Liver (tissue), 9 donors: ENCODE data around the gene TRIP13. TPM values are rescaled to one million over a fixed set of nuclear protein-coding genes. Genes with fewer than 3 reads are reported as not detected.

Experiments used
- DNase-seq: peaks from one replicate; pipeline ENCODE4 v3.0.0-alpha.2; 2017; ENCODE audit warnings: low spot score
- H3K27ac ChIP-seq, 2 donors: one replicate each; pipeline ENCODE4 v1.7.0; 2013; ENCODE audit warnings: inconsistent platforms in 2 of 2, low read length in 2 of 2, control low read depth in 1 of 2, low read depth in 1 of 2, mild to moderate bottlenecking in 1 of 2
- H3K27me3 ChIP-seq, 4 donors: one replicate each; pipeline versions ENCODE4 v1.6.1 to v1.7.0; 2013; ENCODE audit warnings: low read length in 3 of 4, inconsistent platforms in 1 of 4, mild to moderate bottlenecking in 1 of 4, moderate library complexity in 1 of 4; ENCODE audit not compliant: control insufficient read depth in 4 of 4, insufficient read depth in 4 of 4
- H3K36me3 ChIP-seq, 4 donors: one replicate each; pipeline versions ENCODE4 v1.6.1 to v1.7.0; 2013; ENCODE audit warnings: low read length in 3 of 4, mild to moderate bottlenecking in 3 of 4, low read depth in 1 of 4, moderate library complexity in 1 of 4; ENCODE audit not compliant: control insufficient read depth in 4 of 4, insufficient read depth in 3 of 4
- H3K4me1 ChIP-seq, 4 donors: one replicate each; pipeline versions ENCODE4 v1.6.1 to v1.7.0; 2013; ENCODE audit warnings: low read length in 3 of 4, mild to moderate bottlenecking in 3 of 4, moderate library complexity in 1 of 4; ENCODE audit not compliant: control insufficient read depth in 4 of 4, insufficient read depth in 4 of 4
- H3K4me3 ChIP-seq, 3 donors: one replicate each; pipeline versions ENCODE4 v1.6.1 to v1.7.0; 2013; ENCODE audit warnings: low read length in 3 of 3, control low read depth in 1 of 3, low read depth in 1 of 3, mild to moderate bottlenecking in 1 of 3
- H3K9ac ChIP-seq, 2 donors: one replicate each; pipeline ENCODE4 v1.7.0; 2013; ENCODE audit warnings: low read length in 2 of 2, mild to moderate bottlenecking in 2 of 2, moderate library complexity in 2 of 2, control low read depth in 1 of 2, low read depth in 1 of 2
- H3K9me3 ChIP-seq, 4 donors: one replicate each; pipeline versions ENCODE4 v1.6.1 to v1.7.0; 2013; ENCODE audit warnings: low read length in 3 of 4; ENCODE audit not compliant: control insufficient read depth in 4 of 4
- EGR1 ChIP-seq, 2 donors: IDR thresholded peaks; 2 replicates each; pipeline ENCODE4 v1.6.1; 2016 to 2018; ENCODE audit warnings: antibody characterized with exemption in 2 of 2, low read depth in 2 of 2
- FOXA1 ChIP-seq: IDR thresholded peaks from 2 replicates; pipeline ENCODE4 v1.6.1; 2016; ENCODE audit warnings: antibody characterized with exemption
- FOXA2 ChIP-seq: IDR thresholded peaks from 2 replicates; pipeline ENCODE4 v1.6.1; 2016; ENCODE audit warnings: antibody characterized with exemption
- HNF4A ChIP-seq, 2 donors: conservative IDR thresholded peaks; 2 replicates each; pipeline ENCODE4 v1.6.1; 2016; ENCODE audit warnings: antibody characterized with exemption in 2 of 2, mild to moderate bottlenecking in 2 of 2
- HNF4G ChIP-seq: IDR thresholded peaks from 2 replicates; pipeline ENCODE4 v1.6.1; 2016; ENCODE audit warnings: antibody characterized with exemption
- JUND ChIP-seq, 2 donors: IDR thresholded peaks; 2 replicates each; pipeline ENCODE4 v1.6.1; 2016; ENCODE audit warnings: antibody characterized with exemption in 2 of 2
- RAD21 ChIP-seq, 2 donors: IDR thresholded peaks; 2 replicates each; pipeline ENCODE4 v1.6.1; 2016; ENCODE audit warnings: antibody characterized with exemption in 2 of 2, mild to moderate bottlenecking in 2 of 2
- RXRA ChIP-seq, 2 donors: IDR thresholded peaks; 2 replicates each; pipeline ENCODE4 v1.6.1; 2017 to 2018; ENCODE audit warnings: antibody characterized with exemption in 2 of 2, mild to moderate bottlenecking in 1 of 2
- SP1 ChIP-seq: IDR thresholded peaks from 2 replicates; pipeline ENCODE4 v1.6.1; 2018; ENCODE audit warnings: antibody characterized with exemption, mild to moderate bottlenecking
- TAF1 ChIP-seq: conservative IDR thresholded peaks from 2 replicates; pipeline ENCODE4 v1.6.1; 2016; ENCODE audit warnings: antibody characterized with exemption, mild to moderate bottlenecking
- WGBS: extraction: QIAGEN DNeasy Blood & Tissue Kit; methylation state at CpG from one replicate; pipeline ENCODE4 v1.1.7; 2013; 5-methylcytosine and 5-hydroxymethylcytosine counted together
- polyA plus RNA-seq, 2 donors: library from polyadenylated mRNA; stranded (reverse) in 1 of 2; unstranded in 1 of 2; fragments of 200-250 nt in 1 of 2; fragments of >200 nt in 1 of 2; fragmentation: Nextera tagmentation in 1 of 2; extraction: Ambion mirVana in 1 of 2; gene quantifications; one replicate each; pipeline versions ENCODE4 v1.2.1 to v1.2.3, GENCODE V29; 2013 to 2015
- total RNA-seq, 2 donors: library from RNA; depleted of rRNA; stranded (reverse); fragments of >200 nt; gene quantifications; one replicate each; pipeline ENCODE4 v1.2.3, GENCODE V29; 2014
- TF ChIP-seq, protein P1 (sequence below): fragments of 150-350 bp; IDR thresholded peaks from 2 replicates; pipeline ENCODE4 v1.5.1; 2017; ENCODE audit warnings: improper control_type of control experiment, low read depth, low read length; ENCODE audit not compliant: missing input control
- TF ChIP-seq, protein P2 (sequence below): IDR thresholded peaks from 2 replicates; pipeline ENCODE4 v1.6.1; 2016; ENCODE audit warnings: antibody characterized with exemption
- TF ChIP-seq, protein P3 (sequence below): IDR thresholded peaks from 2 replicates; pipeline ENCODE4 v1.6.1; 2016; ENCODE audit warnings: antibody characterized with exemption
- TF ChIP-seq, protein P4 (sequence below): IDR thresholded peaks from 2 replicates; pipeline ENCODE4 v1.6.1; 2016; ENCODE audit warnings: antibody characterized with exemption, mild to moderate bottlenecking
- donor health status: healthy.
- donor health status: healthy.
- donor health status: healthy.
- donor health status: healthy.
- donor health status: healthy.

The TRIP13 gene
- total and polyA plus RNA-seq, 4 donors: 0.42 to 12.4 (median 0.84) TPM

DNA sequence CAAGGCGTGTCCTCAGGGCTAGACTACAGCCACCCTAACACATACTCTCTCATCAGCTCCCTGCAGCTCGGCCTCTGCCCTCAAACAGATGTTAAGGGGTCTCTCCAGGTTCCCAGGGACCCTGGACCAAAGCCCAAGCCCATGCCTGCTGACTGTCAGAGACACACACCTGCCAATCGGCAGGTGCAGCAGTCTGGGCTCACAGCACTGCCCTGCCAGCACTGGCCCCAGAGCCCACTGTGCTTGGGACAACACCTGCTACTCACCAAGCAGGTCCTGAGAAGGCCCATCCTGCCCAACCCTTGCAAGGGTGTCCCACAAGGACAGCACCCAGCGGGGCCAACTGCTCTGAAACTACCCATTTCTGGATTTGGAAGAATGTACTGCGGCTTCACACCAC lies 21.7 kb upstream of the TRIP13 start:
- Histone ChIP-seq H3K27me3 (no peaks in the 10 kb centered on the region), H3K4me3 (no peak overlapping the region), H3K36me3 (peaks cover 15 to 76% (median 48%) of the 10 kb centered on the region in 4 donors), H3K4me1 (no peaks in the 10 kb centered on the region), H3K9ac (no peak overlapping the region), H3K9me3 (no peaks in the 10 kb centered on the region), H3K27ac (no peak overlapping the region)
- TF ChIP-seq JUND (IDR thresholded peaks at IDR 0.05) (no peak), RAD21 (IDR thresholded peaks at IDR 0.05) (no peak), FOXA1 (no peak), EGR1 (IDR thresholded peaks at IDR 0.05; ENCODE audit: low read depth in 2 of 2) (no peak)
- TF ChIP-seq, protein P1, sequence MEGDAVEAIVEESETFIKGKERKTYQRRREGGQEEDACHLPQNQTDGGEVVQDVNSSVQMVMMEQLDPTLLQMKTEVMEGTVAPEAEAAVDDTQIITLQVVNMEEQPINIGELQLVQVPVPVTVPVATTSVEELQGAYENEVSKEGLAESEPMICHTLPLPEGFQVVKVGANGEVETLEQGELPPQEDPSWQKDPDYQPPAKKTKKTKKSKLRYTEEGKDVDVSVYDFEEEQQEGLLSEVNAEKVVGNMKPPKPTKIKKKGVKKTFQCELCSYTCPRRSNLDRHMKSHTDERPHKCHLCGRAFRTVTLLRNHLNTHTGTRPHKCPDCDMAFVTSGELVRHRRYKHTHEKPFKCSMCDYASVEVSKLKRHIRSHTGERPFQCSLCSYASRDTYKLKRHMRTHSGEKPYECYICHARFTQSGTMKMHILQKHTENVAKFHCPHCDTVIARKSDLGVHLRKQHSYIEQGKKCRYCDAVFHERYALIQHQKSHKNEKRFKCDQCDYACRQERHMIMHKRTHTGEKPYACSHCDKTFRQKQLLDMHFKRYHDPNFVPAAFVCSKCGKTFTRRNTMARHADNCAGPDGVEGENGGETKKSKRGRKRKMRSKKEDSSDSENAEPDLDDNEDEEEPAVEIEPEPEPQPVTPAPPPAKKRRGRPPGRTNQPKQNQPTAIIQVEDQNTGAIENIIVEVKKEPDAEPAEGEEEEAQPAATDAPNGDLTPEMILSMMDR: no peak
- WGBS: 98% methylated on average over 5 of the region's 5 CpGs
- DNase-seq: no peak

DNA sequence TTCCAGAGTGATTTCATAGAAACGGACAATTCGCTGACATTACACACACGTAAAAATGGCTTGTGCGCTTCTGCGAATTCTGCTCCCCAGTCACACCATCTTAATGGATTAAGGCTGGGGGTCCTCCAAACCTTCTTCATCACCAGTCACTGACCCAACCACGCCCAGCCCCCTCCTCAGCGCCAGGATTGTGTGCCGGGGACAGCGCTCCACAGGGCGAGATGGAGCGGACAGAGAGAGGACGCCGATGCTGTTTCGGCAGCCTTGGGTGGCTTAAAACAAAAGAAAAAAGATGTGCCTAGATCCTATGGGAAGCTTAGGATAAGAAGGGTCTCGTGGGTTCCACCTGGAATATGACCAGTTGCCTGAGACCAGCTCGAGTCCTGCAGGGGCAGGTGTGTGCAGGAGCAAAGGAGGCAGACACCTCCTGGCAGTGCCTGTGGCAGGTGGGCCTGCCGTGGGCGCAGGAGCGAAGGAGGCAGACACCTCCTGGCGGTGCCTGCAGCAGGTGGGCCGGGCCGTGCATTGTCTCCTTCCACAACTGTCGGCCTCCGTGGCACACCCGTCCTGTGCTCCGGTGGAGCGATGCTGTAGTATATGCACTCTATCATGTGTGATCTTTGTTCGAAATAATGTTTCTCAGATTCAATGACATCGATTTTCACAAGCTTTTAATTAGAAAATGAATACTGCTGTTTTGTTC lies 20.9 kb upstream of the TRIP13 start:
- TF ChIP-seq, protein P2, sequence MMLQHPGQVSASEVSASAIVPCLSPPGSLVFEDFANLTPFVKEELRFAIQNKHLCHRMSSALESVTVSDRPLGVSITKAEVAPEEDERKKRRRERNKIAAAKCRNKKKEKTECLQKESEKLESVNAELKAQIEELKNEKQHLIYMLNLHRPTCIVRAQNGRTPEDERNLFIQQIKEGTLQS: no peak
- TF ChIP-seq SP1 (no peak), RXRA (IDR thresholded peaks at IDR 0.05) (no peak), HNF4G (no peak), FOXA1 (no peak), FOXA2 (no peak), HNF4A (conservative IDR thresholded peaks at IDR 0.05) (no peak), JUND (IDR thresholded peaks at IDR 0.05) (no peak), EGR1 (IDR thresholded peaks at IDR 0.05; ENCODE audit: low read depth in 2 of 2) (no peak), TAF1 (no peak)
- TF ChIP-seq, protein P3, sequence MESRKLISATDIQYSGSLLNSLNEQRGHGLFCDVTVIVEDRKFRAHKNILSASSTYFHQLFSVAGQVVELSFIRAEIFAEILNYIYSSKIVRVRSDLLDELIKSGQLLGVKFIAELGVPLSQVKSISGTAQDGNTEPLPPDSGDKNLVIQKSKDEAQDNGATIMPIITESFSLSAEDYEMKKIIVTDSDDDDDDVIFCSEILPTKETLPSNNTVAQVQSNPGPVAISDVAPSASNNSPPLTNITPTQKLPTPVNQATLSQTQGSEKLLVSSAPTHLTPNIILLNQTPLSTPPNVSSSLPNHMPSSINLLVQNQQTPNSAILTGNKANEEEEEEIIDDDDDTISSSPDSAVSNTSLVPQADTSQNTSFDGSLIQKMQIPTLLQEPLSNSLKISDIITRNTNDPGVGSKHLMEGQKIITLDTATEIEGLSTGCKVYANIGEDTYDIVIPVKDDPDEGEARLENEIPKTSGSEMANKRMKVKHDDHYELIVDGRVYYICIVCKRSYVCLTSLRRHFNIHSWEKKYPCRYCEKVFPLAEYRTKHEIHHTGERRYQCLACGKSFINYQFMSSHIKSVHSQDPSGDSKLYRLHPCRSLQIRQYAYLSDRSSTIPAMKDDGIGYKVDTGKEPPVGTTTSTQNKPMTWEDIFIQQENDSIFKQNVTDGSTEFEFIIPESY: no peak
- TF ChIP-seq, protein P4, sequence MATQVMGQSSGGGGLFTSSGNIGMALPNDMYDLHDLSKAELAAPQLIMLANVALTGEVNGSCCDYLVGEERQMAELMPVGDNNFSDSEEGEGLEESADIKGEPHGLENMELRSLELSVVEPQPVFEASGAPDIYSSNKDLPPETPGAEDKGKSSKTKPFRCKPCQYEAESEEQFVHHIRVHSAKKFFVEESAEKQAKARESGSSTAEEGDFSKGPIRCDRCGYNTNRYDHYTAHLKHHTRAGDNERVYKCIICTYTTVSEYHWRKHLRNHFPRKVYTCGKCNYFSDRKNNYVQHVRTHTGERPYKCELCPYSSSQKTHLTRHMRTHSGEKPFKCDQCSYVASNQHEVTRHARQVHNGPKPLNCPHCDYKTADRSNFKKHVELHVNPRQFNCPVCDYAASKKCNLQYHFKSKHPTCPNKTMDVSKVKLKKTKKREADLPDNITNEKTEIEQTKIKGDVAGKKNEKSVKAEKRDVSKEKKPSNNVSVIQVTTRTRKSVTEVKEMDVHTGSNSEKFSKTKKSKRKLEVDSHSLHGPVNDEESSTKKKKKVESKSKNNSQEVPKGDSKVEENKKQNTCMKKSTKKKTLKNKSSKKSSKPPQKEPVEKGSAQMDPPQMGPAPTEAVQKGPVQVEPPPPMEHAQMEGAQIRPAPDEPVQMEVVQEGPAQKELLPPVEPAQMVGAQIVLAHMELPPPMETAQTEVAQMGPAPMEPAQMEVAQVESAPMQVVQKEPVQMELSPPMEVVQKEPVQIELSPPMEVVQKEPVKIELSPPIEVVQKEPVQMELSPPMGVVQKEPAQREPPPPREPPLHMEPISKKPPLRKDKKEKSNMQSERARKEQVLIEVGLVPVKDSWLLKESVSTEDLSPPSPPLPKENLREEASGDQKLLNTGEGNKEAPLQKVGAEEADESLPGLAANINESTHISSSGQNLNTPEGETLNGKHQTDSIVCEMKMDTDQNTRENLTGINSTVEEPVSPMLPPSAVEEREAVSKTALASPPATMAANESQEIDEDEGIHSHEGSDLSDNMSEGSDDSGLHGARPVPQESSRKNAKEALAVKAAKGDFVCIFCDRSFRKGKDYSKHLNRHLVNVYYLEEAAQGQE: no peak
- TF ChIP-seq, protein P1: no peak
- Histone ChIP-seq H3K9ac (no peak overlapping the region), H3K4me3 (no peak overlapping the region), H3K36me3 (peaks cover 15 to 82% (median 49%) of the 10 kb centered on the region in 4 donors), H3K27ac (no peak overlapping the region), H3K27me3 (no peaks in the 10 kb centered on the region), H3K4me1 (no peaks in the 10 kb centered on the region), H3K9me3 (no peaks in the 10 kb centered on the region)
- WGBS: 91% methylated on average over 29 of the region's 29 CpGs
- DNase-seq: no peak
